ENCODE data around the gene INPP5A.
"Not testable (repeated sequence)": the region's sequence is repeated elsewhere in the genome, so short reads cannot be mapped to it uniquely, and the experiment has no call there.

INPP5A gene

GRCh38 chr10:132595021-132595420, 57.4 kb downstream of the INPP5A start:
- DNase-seq (ENCODE audit: low read depth in 2 of 2), result no peak

DNA sequence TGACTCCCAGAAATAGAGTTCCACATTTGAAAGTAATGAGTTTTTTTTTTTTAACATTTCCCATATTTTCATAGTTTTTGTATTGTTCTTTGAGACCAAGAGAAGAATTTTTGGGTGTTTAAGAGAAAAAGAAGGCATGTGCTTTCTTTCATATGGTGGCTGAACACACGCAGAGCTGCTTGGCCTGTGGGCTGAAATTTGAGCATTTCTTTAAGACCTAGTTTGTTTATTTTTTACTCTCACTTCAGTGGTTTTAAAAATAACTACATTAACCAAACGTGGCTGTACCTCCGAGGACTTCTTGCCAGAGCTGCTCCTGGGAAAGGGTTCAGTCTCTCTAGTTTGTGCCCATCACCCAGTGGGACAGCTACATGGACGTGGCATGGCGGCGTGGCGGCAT, 58.3 kb downstream of the INPP5A start:
- no peak for DNase-seq (ENCODE audit: low read depth in 2 of 2)

GRCh38 chr10:132596742-132597279, 59.2 kb downstream of the INPP5A start:
- DNase-seq (ENCODE audit: low read depth in 2 of 2), result no peak

DNA sequence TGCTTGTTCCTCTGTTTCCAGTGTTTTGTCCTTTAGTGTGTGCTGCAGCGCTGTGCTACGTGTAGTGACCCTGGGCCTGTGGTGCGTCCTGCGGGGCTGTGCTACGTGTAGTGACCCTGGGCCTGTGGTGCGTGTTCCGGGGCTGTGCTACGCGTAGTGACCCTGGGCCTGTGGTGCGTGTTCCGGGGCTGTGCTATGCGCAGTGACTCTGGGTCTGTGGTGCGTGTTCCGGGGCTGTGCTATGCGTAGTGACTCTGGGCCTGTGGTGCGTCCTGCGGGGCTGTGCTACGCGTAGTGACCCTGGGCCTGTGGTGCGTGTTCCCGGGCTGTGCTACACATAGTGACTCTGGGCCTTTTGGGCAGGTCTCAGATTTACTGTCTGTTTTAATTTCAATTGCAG, 60.1 kb downstream of the INPP5A start:
- no peak for DNase-seq (ENCODE audit: low read depth in 2 of 2)

DNA sequence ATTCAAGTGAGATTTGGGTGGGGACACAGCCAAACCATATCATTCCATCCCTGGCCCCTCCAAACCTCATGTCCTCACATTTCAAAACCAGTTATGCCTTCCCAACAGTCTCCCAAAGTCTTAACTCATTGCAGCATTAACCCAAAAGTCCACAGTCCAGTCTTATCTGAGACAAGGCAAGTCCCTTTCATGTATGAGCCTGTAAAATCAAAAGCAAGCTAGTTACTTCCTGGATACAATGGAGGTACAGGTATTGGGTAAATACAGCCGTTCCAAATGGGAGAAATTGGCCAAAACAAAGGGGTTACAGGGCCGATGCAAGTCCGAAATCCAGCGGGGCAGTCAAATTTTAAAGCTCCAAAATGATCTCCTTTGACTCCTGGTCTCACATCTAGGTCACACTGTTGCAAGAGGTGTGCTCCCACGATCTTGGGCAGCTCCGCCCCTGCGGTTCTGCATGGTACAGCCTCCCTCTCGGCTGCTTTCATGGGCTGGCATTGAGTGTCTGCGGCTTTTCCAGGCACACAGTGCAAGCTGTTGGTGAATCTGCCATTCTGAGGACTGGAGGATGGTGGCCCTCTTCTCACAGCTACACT, 61.5 kb downstream of the INPP5A start:
- not testable (repeated sequence) for DNase-seq (ENCODE audit: low read depth in 2 of 2)

DNA sequence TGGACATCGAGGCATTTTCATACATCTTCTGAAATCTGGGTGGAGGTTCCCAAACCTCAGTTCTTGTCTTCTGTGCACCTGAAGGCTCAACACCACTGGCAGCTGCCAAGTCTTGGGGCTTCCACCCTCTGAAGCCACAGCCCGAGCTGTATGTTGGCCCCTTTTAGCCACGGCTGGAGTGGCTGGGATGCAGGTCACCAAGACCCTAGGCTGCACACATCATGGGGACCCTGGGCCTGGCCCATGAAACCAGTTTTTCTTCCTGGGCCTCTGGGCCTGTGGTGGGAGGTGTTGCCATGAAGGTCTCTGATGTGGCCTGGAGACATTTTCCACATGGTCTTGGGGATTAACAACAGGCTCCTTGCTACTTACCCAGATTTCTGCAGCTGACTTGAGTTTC, 62.1 kb downstream of the INPP5A start:
- DNase-seq (ENCODE audit: low read depth in 2 of 2), result no peak

DNA sequence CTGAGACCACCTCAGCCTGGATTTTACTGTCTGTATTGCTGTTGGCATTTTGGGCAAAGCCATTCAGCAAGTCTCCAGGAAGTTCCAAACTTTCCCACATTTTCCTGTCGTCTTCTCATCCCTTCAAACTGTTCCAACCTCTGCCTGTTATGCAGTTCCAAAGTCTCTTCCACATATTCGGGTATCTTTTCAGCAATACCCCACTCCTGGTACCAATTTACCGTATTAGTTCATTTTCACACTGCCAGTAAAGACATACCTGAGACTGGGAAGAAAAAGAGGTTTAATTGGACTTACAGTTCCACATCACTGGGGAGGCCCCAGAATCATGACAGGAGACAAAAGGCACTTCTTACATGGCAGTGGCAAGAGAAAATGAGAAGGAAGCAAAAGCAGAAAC, 62.8 kb downstream of the INPP5A start:
- no peak for DNase-seq (ENCODE audit: low read depth in 2 of 2)

- no peak for DNase-seq (ENCODE audit: low read depth in 2 of 2)
Observed at GRCh38 chr10:132601567-132601966, 64.0 kb downstream of the INPP5A start.

DNA sequence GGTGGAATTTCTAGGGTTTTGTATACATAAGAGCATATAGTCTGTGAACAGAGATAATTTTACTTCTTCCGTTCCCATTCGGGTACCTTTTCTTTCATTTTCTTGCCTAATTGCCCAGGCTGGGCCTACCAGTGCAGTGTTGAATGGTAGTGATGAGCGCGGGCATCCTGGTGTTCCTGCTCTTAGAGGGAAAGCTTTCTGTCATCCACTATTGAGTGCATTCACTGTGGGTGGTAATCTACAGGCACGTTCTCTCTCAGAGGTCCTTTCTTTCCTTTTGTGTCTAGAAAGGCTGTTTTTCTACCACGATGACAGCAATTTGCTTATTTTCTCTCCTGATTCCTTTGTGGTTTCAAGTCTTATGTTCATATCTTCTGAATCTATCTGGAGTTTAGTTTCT, 65.0 kb downstream of the INPP5A start:
- no peak for DNase-seq (ENCODE audit: low read depth in 2 of 2)

GRCh38 chr10:132603851-132604533, 66.4 kb downstream of the INPP5A start:
- no peak for DNase-seq (ENCODE audit: low read depth in 2 of 2)

- DNase-seq (ENCODE audit: low read depth in 2 of 2), result no peak
Observed at GRCh38 chr10:132604686-132605085, 67.1 kb downstream of the INPP5A start.

- DNase-seq (ENCODE audit: low read depth in 2 of 2), result no peak
Observed at GRCh38 chr10:132605390-132605789, 67.8 kb downstream of the INPP5A start.

DNA sequence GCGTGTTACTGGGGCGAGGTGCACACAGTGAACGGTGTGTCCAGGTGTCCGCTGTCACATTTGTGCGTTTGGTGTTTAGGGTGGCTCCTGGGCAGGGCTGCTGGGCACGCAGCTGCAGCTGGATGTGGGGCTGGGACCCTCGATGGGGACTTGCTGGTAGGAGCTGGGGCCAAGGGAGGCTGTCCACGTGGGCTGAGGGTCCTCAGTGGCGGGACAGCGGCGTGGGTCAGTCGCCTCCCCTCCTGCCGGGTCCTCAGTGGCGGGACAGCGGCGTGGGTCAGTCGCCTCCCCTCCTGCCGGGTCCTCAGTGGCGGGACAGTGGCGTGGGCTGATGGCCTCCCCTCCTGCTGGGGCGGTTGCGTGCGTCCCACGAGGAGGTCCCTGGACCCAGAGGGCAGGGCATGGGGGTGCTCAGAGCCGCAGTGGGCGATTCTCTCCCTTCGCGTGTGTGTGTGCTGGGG, 68.5 kb downstream of the INPP5A start:
- no peak for DNase-seq (ENCODE audit: low read depth in 2 of 2)

- no peak for DNase-seq (ENCODE audit: low read depth in 2 of 2)
Observed at GRCh38 chr10:132606536-132607316, 69.1 kb downstream of the INPP5A start.

DNA sequence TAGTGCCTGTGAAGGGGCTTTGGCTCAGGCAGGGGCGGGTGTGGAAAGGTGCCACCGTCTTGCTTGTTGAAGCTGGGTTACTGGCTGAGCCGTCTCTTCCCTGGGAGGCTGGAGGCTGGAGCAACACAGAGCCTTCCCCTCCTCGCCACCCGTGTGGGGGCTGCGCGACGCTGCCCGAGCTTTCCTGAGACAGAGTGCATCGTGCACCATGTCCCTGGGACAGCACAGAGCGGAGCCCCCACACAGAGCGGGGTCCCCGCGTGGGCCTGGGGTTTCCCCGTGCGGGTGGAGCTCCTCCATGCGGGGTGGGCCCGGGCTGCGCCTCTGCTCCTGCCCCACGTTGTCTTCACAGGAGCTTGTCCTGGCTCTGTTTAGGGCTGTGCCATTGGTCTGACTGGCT, 69.9 kb downstream of the INPP5A start:
- DNase-seq (ENCODE audit: low read depth in 2 of 2), result no peak

GRCh38 chr10:132607961-132608495, 70.4 kb downstream of the INPP5A start:
- DNase-seq (ENCODE audit: low read depth in 2 of 2), result no peak

- DNase-seq (ENCODE audit: low read depth in 2 of 2), result no peak
Observed at GRCh38 chr10:132608511-132609195, 71.1 kb downstream of the INPP5A start.

GRCh38 chr10:132609211-132609610, 71.6 kb downstream of the INPP5A start:
- DNase-seq (ENCODE audit: low read depth in 2 of 2), result no peak

- no peak for DNase-seq (ENCODE audit: low read depth in 2 of 2)
Observed at GRCh38 chr10:132610071-132610701, 72.6 kb downstream of the INPP5A start.

DNA sequence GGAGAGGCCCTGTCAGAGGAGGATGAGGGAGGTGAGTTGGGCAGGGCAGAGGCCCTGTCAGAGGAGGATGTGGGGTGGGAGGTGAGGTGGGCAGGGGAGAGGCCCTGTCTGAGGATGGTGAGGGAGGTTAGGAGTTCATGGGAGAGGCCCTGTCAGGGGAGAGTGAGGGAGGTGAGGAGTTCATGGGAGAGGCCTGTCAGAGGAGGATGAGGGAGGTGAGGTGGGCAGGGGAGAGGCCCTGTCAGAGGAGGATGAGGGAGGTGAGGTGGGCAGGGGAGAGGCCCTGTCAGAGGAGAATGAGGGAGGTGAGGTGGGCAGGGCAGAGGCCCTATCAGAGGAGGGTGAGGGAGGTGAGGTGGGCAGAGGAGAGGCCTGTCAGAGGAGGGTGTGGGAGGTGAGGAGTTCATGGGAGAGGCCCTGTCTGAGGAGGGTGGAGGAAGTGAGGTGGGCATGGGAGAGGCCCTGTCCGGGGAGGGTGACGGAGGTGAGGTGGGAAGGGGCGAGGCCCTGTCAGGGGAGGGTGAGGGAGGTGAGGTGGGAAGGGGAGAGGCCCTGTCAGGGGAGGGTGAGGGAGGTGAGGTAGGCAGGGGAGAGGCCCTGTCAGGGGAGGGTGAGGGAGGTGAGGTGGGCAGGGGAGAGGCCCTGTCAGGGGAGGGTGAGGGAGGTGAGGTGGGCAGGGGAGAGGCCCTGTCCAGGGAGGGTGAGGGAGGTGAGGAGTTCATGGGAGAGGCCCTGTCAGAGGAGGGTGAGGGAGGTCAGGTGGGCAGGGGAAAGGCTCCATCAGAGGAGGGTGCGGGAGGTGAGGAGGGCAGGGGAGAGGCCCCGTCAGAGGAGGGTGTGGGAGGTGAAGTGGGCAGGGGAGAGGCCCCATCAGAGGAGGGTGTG, 73.7 kb downstream of the INPP5A start:
- DNase-seq (ENCODE audit: low read depth in 2 of 2), result no peak
